Activated gamma-delta T cell (primary cell): ENCODE results near the gene SRPK3.

ENCODE experiments used
- DNase-seq: peaks from one replicate; lab custom pipeline; 2025; lab: John Stamatoyannopoulos, UW

SRPK3 gene

DNA sequence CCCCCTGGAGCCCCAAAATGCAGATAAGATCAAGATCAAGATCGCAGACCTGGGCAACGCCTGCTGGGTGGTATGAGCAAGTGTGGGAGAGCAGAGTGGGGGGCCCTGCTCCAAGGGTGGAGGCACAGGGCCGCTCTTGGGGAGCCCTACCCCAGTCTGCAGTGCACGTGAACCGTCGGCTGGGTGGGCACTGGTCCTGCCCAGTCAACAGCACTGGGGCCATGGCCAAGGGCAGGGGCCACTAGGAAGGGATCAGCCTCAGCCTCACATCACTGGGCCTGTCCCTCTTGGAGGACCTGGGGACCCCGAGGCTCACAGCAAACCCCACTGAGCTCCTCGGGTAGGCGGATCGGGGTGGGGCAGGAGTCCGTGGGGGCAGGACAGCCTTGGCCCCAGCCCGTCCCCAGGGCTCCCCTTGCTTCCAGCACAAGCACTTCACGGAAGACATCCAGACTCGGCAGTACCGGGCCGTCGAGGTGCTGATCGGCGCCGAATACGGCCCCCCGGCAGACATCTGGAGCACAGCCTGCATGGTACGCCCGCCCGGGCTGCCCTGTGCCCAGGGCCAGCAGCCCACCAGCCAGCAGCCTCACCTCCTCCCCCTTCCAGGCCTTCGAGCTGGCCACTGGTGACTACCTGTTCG, 3.6 kb downstream of the SRPK3 start:
- no peak for DNase-seq

DNA sequence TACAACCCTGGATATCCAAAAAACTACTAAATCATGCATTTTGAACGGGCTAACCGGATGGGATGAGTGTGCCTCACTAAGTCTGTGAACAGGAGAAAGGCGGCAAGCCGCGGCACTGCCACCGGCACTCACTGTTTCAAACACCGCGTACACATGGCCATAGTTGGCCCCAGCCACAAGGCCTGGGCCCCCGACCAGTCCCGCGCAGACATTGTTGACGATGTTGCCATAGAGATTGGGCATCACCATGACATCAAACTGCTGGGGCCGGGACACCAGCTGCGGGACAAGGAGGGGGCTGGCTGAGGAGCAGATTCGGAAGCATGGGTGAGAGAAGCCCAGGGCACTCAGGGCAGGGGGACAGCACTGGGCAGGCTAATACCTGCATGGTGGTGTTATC, 5.8 kb downstream of the SRPK3 start:
- DNase-seq: no peak

GRCh38 chrX:153789654-153790053, 8.8 kb downstream of the SRPK3 start:
- DNase-seq: no peak

DNA sequence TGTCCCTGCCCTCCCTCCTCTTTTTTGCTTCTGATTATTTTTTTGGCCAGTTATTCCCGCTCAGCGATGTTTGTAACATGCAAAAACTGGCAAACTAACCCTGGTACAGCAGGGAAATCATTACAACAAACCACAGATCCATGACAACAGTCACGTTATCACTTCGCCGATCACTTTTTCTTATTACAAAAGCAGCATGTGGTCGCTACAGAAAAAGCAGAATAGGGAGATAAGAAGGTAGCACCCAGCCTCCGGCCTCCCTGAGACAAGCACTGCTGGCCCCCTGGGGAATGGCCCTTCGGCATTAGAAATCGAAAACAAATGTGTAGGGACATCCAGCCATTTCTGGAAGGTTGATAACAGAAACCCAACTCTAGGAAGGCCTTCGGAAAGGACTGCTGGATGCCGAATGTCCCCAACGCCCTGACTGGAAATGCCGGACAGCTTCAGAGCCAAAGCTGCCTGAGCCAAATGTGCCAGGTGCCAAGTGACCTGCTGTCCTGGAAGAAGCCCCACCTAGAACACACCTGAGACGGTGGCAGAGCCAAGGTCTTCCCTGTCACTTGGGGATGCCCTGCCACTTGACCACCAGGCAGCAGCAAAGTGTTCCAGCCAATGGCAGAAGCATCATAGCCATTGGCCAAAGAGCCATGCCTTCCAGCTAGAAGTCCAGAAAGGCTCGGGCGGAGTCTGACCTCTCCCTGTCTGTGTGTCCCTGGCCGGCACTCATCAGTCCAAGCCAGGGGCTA, 10.4 kb downstream of the SRPK3 start:
- no peak for DNase-seq

DNA sequence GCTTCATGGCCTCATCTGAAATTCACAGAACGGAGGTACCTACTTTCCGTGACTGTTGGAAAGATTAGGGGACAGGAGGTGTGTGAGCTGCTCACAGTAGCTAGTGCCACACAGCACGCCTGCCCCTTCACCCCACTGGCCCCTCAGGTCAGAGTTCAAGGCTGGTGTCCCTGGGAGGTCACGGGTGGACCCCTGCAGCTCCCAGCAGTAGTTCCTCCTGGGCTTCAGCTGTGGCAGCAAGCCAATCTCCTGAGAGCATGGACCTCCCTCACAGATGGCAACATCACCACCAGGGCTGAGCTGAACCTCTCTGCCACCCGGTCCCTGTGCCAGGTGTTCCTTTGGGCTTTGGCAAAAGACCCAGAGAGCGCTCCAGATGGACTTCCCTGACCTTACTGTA, 11.5 kb downstream of the SRPK3 start:
- DNase-seq: no peak

GRCh38 chrX:153793291-153793690, 12.4 kb downstream of the SRPK3 start:
- no peak for DNase-seq

DNA sequence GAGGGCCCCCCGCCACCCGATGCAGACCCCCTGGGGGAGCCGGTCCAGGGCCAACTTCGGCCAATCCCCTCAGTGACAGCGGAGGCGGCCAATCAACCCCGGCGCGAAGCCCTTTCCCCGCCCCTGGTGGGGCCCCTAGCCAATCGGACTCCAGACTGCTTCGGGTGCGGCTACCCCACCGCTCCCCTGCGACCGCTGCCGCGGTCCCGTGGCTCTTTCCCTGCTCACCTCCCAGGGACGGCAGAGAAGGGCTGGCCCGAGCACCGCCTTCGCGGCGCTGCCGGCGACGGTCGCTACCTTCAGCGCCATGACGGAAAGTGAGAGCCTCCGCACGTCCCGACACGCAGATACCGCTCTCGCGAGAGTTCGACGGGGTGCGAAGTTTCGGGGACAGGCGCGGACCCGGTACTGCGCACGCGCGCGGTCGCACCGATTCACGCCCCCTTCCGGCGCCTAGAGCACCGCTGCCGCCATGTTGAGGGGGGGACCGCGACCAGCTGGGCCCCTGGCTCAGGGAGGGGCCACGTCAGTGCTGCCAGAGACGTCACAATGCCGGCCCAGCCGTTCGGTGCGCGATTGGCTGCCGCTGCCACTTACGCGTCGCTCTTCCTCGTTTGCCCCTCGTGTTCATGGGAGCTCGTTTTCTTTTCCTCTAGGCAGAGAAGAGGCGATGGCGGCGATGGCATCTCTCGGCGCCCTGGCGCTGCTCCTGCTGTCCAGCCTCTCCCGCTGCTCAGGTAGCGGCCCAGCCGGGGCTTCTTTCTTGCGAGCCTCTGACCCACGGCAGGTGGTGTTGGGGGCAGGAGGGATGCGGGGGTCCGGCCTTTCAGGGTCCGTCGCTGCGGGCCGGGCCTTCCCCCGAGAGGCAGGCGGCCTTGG, 13.4 kb downstream of the SRPK3 start, which contains the start of the genes IDH3G and SSR4:
IDH3G (minus strand) TSS at position 358 of the 879 bp plus-strand sequence; CDS start at position 309, 49 bp downstream.
SSR4 (plus strand) TSS at position 651 of the 879 bp plus-strand sequence; CDS start at position 671, 20 bp downstream.
- peak; percentile 86 for DNase-seq

DNA sequence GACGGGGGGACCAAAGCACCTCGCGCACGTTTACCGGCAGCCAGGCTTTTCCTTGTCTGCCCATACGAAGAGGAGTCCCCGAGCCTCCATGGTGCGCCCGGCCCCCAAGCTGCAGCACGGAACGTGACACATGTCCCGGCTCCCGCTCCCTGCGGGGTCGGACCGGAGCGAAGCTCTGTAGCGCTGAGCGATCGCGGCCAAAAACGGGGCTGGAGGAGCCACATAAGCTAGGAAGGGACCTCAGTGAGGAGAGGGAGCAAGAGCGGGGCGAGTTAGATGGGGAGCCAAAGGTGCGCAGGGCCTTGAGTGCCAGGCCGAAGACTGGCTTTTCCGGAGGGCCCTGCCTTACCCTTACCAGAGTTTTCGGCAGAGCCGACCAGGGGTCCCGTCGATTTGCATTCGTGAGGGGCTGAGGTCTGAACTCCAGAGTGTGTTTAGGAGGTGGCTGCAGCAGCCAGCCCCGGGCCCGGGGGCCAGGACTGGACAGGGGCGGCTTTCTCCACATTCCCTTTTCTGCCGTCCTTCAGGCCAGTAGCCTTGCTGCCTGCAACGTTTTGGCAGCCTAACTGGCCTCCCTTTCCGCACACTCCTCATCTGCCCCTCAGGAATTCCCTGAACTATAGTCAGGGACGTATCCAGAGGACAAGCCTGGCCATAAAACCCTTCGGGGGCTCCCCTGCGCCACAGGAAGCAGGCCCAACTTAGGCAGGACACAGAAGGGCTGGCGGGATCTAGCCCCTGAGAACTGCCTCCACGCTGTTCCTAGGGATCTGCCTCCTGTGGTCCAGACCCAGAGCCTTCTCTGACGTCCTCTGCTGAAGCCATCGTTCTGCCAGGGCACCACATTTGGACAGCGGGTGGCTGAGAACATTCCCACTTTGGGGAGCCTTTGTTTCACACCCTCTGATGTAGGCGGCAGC, 14.3 kb downstream of the SRPK3 start:
- DNase-seq: no peak

- DNase-seq: no peak
Observed at GRCh38 chrX:153797415-153798015, 16.7 kb downstream of the SRPK3 start.

DNA sequence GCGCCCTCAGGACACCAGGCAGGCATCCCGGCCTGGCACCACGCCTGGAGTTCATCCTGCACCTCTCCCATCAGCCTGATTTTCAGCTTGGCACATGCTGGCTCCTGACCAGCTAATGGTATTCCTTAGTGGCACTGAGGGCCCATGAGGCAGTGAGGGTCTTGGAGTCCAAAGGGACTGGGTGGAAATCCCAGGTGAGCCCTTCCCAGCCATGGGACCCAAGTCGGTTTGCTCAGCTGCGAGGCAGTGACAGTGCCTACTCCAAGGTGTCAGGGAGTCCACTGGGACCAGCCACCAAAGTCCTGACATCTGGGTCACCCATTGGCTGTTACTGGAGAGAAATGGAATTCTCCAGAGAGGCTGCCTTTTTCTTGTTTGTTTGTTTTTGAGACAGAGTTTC, 18.5 kb downstream of the SRPK3 start:
- no peak for DNase-seq

GRCh38 chrX:153800177-153800722, 19.4 kb downstream of the SRPK3 start:
- no peak for DNase-seq

- DNase-seq: no peak
Observed at GRCh38 chrX:153800746-153801145, 19.9 kb downstream of the SRPK3 start.

- no peak for DNase-seq
Observed at GRCh38 chrX:153801669-153802068, 20.8 kb downstream of the SRPK3 start.

- no peak for DNase-seq
Observed at GRCh38 chrX:153802513-153803045, 21.7 kb downstream of the SRPK3 start.

- no peak for DNase-seq
Observed at GRCh38 chrX:153803211-153804099, 22.6 kb downstream of the SRPK3 start.

DNA sequence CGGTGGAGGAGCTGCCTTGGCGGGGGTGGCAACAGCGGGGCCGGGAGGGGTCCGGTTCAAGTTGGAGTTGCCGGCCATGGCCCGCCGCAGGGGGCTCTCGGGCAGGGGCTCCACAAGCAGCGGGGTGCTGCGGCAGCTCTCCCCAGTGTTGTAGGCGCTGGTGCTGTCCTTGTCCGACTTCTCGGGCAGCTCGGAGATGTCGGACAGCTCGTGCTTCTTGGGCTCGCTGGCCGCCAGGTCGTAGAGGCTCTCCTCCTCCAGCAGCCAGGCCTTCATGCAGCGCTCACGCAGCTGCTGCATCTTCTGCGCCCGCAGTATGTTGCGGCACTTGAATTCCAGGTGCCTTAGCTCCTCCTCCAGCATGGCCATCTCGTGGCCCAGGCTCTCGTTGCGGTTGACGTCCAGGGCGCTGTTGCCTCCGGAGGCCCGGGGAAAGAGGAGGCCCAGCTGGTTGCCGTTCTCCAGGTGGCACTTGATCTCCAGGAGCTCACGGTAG, 23.3 kb downstream of the SRPK3 start:
- DNase-seq: no peak

DNA sequence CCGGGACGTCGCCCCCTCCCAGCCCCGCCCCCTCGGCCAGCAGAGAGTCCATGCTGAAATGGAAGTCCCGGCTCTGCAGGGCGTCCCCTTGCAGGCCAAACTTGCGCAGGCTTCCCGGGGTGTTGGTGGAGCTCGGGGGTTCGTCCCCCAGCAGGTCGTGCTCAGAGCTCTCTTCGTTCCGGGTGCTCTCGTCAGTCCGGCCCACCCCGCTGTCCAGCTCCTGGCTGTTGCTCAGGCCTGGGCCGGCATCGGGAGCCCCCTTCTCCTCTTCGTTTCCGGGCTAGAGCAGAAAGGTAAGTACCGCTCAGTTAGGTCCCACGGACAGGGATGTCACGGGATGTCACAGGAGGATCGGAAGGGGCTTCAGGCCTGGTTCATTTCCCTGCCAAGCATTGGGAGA, 23.8 kb downstream of the SRPK3 start:
- DNase-seq: no peak

DNA sequence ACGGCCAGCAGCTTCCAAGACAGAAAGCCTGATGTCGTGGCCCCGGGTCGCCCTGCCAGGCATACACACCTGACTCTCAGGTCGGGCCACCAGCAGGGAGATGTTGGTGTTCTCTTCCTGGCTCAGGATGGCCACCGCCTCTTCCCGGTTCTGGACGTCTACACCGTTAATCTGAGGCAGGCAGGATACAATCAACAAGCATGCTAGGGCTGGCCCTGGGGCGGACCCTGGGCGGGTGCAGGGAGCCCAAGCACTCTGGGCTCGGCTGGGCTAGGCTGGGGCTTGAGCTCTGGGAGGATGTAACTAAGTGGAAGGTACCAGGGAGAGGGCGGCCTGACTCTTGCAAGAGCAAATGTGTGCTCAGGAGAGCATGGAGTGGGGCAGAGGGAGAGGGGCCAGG, 24.6 kb downstream of the SRPK3 start:
- DNase-seq: no peak

- DNase-seq: no peak
Observed at GRCh38 chrX:153806999-153807575, 26.2 kb downstream of the SRPK3 start.
